Loucy (cell line): ENCODE data around the gene ADRM1.

Experiments
- CTCF ChIP-seq: fragments of 200-600 bp; sonication (generic); conservative IDR thresholded peaks from 2 replicates; pipeline ENCODE4 v1.5.1; 2014; ENCODE audit warnings: mild to moderate bottlenecking, antibody characterized with exemption, low read length
- EZH2phosphoT487 ChIP-seq: fragments of 200-600 bp; IDR thresholded peaks from 2 replicates; pipeline ENCODE4 v1.6.1; 2018; ENCODE audit warnings: antibody characterized with exemption, mild to moderate bottlenecking, moderate library complexity, borderline replicate concordance

GRCh38 chr20:62284448-62284847 is 18.3 kb upstream of the ADRM1 start:
- no peak for TF ChIP-seq EZH2phosphoT487
- no peak for TF ChIP-seq CTCF
